GM21825 (cell line): Measurements from ENCODE around the gene LMNA.
"Not testable (repeated sequence)": the region's sequence is repeated elsewhere in the genome, so short reads cannot be mapped to it uniquely, and the experiment has no call there.

Experiments
- ATAC-seq: cut with Tn5 transposase; IDR thresholded peaks from one replicate; pipeline ENCODE4 v1.9.1; 2021; ENCODE audit warnings: mild to moderate bottlenecking, moderate library complexity; ENCODE audit not compliant: unreplicated experiment

The LMNA gene

GRCh38 chr1:156114101-156114918, at the start of gene LMNA:
Gene LMNA, plus strand, starts transcription at chr1:156114711. Its CDS starts 208 bp downstream, at chr1:156114919.
- ATAC-seq, result peak; percentile 64

- no peak for ATAC-seq
These were observed 49.3 kb upstream of the LMNA start for GRCh38 chr1:156065212-156065611.

GRCh38 chr1:156065871-156066270, 48.6 kb upstream of the LMNA start:
- no peak for ATAC-seq

GRCh38 chr1:156067262-156067661, 47.2 kb upstream of the LMNA start:
- no peak for ATAC-seq

- ATAC-seq, result no peak
These were observed 44.7 kb upstream of the LMNA start for GRCh38 chr1:156069490-156070455.

- ATAC-seq, result no peak
These were observed 44.0 kb upstream of the LMNA start for GRCh38 chr1:156070548-156070947.

- ATAC-seq, result not testable (repeated sequence)
These were observed 43.1 kb upstream of the LMNA start for GRCh38 chr1:156071332-156071816.

- no peak for ATAC-seq
These were observed 42.3 kb upstream of the LMNA start for GRCh38 chr1:156072251-156072650.

- ATAC-seq, result no peak
These were observed 41.3 kb upstream of the LMNA start for GRCh38 chr1:156073110-156073687.

- ATAC-seq, result no peak
These were observed 40.8 kb upstream of the LMNA start for GRCh38 chr1:156073740-156074139.

GRCh38 chr1:156074661-156075060, 39.9 kb upstream of the LMNA start:
- ATAC-seq, result no peak

GRCh38 chr1:156075162-156075561, 39.3 kb upstream of the LMNA start:
- ATAC-seq, result no peak

GRCh38 chr1:156075775-156076204, 38.7 kb upstream of the LMNA start:
- ATAC-seq, result no peak

- ATAC-seq, result no peak
These were observed 37.7 kb upstream of the LMNA start for GRCh38 chr1:156076609-156077429.

- ATAC-seq, result no peak
These were observed 37.1 kb upstream of the LMNA start for GRCh38 chr1:156077430-156077760.

- no peak for ATAC-seq
These were observed 35.8 kb upstream of the LMNA start for GRCh38 chr1:156078728-156079127.

GRCh38 chr1:156079762-156080161, 34.7 kb upstream of the LMNA start:
- ATAC-seq, result no peak

- ATAC-seq, result no peak
These were observed 34.2 kb upstream of the LMNA start for GRCh38 chr1:156080241-156080862.

- ATAC-seq, result no peak
These were observed 33.7 kb upstream of the LMNA start for GRCh38 chr1:156080863-156081179.
